Measurements from ENCODE around the gene THSD4.

DNA sequence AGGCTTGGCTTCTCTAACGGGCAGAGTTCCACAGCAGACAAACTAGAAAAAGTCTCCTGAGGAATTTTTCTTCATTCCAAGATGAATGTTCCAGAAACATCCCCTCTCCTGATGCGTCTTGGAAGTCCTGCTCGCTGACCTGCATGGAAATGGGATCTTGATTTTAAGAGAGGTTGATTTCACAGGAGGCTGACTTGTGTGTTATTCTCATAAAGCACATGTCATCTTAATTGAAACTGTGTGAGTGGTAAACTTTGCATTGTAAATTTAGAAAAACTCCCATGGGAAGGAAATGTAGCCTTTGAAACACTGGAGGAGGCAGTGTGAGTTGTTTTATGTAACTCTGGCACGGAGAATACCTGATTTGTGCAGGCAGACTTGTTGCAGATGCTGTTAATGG, 357.3 kb downstream of the THSD4 start:
- TF ChIP-seq, protein P1, sequence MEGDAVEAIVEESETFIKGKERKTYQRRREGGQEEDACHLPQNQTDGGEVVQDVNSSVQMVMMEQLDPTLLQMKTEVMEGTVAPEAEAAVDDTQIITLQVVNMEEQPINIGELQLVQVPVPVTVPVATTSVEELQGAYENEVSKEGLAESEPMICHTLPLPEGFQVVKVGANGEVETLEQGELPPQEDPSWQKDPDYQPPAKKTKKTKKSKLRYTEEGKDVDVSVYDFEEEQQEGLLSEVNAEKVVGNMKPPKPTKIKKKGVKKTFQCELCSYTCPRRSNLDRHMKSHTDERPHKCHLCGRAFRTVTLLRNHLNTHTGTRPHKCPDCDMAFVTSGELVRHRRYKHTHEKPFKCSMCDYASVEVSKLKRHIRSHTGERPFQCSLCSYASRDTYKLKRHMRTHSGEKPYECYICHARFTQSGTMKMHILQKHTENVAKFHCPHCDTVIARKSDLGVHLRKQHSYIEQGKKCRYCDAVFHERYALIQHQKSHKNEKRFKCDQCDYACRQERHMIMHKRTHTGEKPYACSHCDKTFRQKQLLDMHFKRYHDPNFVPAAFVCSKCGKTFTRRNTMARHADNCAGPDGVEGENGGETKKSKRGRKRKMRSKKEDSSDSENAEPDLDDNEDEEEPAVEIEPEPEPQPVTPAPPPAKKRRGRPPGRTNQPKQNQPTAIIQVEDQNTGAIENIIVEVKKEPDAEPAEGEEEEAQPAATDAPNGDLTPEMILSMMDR (conservative IDR thresholded peaks at IDR 0.05; ENCODE audit: low read length): no peak
- TF ChIP-seq EZH2phosphoT487 (IDR thresholded peaks at IDR 0.05; ENCODE audit: borderline replicate concordance): no peak

Data from Loucy (cell line).